IMR-90 (cell line): ENCODE results near the gene TRMO. TPM values are rescaled to one million over a fixed set of nuclear protein-coding genes. Genes with fewer than 3 reads are reported as not detected.

ENCODE experiments used
- ATAC-seq: fragments of 200-7000 bp; cut with Tn5 transposase; 2 replicates; pipeline ENCODE4 v1.9.1; 2020; ENCODE audit warnings: low read depth, mild to moderate bottlenecking, moderate library complexity
- BruUV-seq: library from RNA; stranded (reverse); fragments of 400-500 nt; replicated peaks from 2 replicates; lab custom pipeline; 2021; lab: Mats Ljungman, UMichigan
- CTCF ChIA-PET: fragments of 300-600 bp; formaldehyde crosslinking; extraction: SDS; loops from one replicate; lab custom pipeline; 2021; ENCODE audit warnings: antibody characterized with exemption; lab: Yijun Ruan, JAX
- POLR2A ChIA-PET: fragments of 300-600 bp; sonication (Branson Sonifier 250); formaldehyde crosslinking; loops from one replicate; lab custom pipeline; 2022; ENCODE audit warnings: antibody characterized with exemption; ENCODE audit not compliant: unreplicated experiment; lab: Charles Lee
- DNase-seq: peaks from one replicate; pipeline ENCODE4 v3.0.0; 2013
- H2AFZ ChIP-seq: replicated peaks from 2 replicates; pipeline ENCODE3; 2013; ENCODE audit warnings: low read length, mild to moderate bottlenecking; ENCODE audit not compliant: poor library complexity
- H2AK5ac ChIP-seq: 2 replicates; pipeline ENCODE4 v1.6.1; 2013; ENCODE audit warnings: low read depth, low read length, inconsistent platforms
- H2AK9ac ChIP-seq: replicated peaks from 2 replicates; pipeline ENCODE3; 2013; ENCODE audit warnings: mild to moderate bottlenecking, low read depth, low read length, moderate library complexity; ENCODE audit not compliant: poor library complexity
- H2BK120ac ChIP-seq: 2 replicates; pipeline ENCODE4 v1.6.1; 2013; ENCODE audit warnings: low read depth, low read length, inconsistent platforms
- H2BK15ac ChIP-seq: 3 replicates; pipeline ENCODE4 v1.6.1; 2013; ENCODE audit warnings: low read depth, low read length, inconsistent platforms
- H2BK20ac ChIP-seq: 2 replicates; pipeline ENCODE4 v1.6.1; 2013; ENCODE audit warnings: low read depth, mild to moderate bottlenecking, inconsistent platforms, low read length, moderate library complexity
- H2BK5ac ChIP-seq: 2 replicates; pipeline ENCODE4 v1.6.1; 2013; ENCODE audit warnings: mild to moderate bottlenecking, low read depth, low read length, inconsistent platforms; ENCODE audit not compliant: poor library complexity, severe bottlenecking
- H3K14ac ChIP-seq: replicated peaks from 2 replicates; pipeline ENCODE4 v1.6.1; 2013; ENCODE audit warnings: low read depth, low read length, inconsistent platforms
- H3K18ac ChIP-seq: 2 replicates; pipeline ENCODE4 v1.6.1; 2013; ENCODE audit warnings: low read depth, low read length, control low read depth
- H3K23ac ChIP-seq: 2 replicates; pipeline ENCODE4 v1.6.1; 2013; ENCODE audit warnings: low read depth, low read length, inconsistent platforms
- H3K27ac ChIP-seq: 2 replicates; pipeline ENCODE4 v1.5.1; 2013; ENCODE audit warnings: mild to moderate bottlenecking, control low read depth, low read length; ENCODE audit not compliant: insufficient read depth
- H3K27me3 ChIP-seq: 2 replicates; pipeline ENCODE4 v1.6.1; 2013; ENCODE audit warnings: low read length; ENCODE audit not compliant: control insufficient read depth, insufficient read depth
- H3K36me3 ChIP-seq: 2 replicates; pipeline ENCODE4 v1.6.1; 2013; ENCODE audit warnings: low read length, mixed read lengths; ENCODE audit not compliant: control insufficient read depth, insufficient read depth
- H3K4ac ChIP-seq: 2 replicates; pipeline ENCODE4 v1.6.1; 2013; ENCODE audit warnings: low read depth, low read length, inconsistent platforms
- H3K4me1 ChIP-seq: 2 replicates; pipeline ENCODE4 v1.6.1; 2013; ENCODE audit warnings: low read length, mixed read lengths; ENCODE audit not compliant: control insufficient read depth, insufficient read depth
- H3K4me2 ChIP-seq: 2 replicates; pipeline ENCODE4 v1.6.1; 2013; ENCODE audit warnings: low read depth, mild to moderate bottlenecking, control low read depth, low read length, moderate library complexity
- H3K4me3 ChIP-seq: 2 replicates; pipeline ENCODE4 v1.5.1; 2013; ENCODE audit warnings: low read depth, mild to moderate bottlenecking, control low read depth, low read length, moderate library complexity; ENCODE audit not compliant: insufficient read depth
- H3K56ac ChIP-seq: 2 replicates; pipeline ENCODE4 v1.6.1; 2013; ENCODE audit warnings: low read length, inconsistent platforms; ENCODE audit not compliant: insufficient read depth; ENCODE audit errors: extremely low read depth
- H3K79me1 ChIP-seq, 2 experiments: 2 replicates each; pipeline ENCODE4 v1.6.1; 2013; ENCODE audit warnings: low read length in 2 of 2, inconsistent platforms in 1 of 2, low read depth in 1 of 2
- H3K9ac ChIP-seq: 2 replicates; pipeline ENCODE4 v1.6.1; 2013; ENCODE audit warnings: low read depth, low read length, control low read depth
- H3K9me1 ChIP-seq: 2 replicates; pipeline ENCODE4 v1.6.1; 2013; ENCODE audit warnings: low read length, inconsistent platforms; ENCODE audit not compliant: insufficient read depth
- H3K9me3 ChIP-seq: 2 replicates; pipeline ENCODE4 v1.6.1; 2013; ENCODE audit warnings: low read length; ENCODE audit not compliant: control insufficient read depth, insufficient read depth
- H4K20me1 ChIP-seq: 2 replicates; pipeline ENCODE4 v1.6.1; 2013; ENCODE audit warnings: low read length, inconsistent platforms; ENCODE audit not compliant: insufficient read depth
- H4K5ac ChIP-seq: 2 replicates; pipeline ENCODE4 v1.6.1; 2013; ENCODE audit warnings: mild to moderate bottlenecking, low read depth, low read length, control low read depth
- H4K8ac ChIP-seq, 2 experiments: 2 replicates each; pipeline ENCODE4 v1.6.1; 2013; ENCODE audit warnings: low read depth in 2 of 2, low read length in 2 of 2, control low read depth in 1 of 2, inconsistent platforms in 1 of 2
- H4K91ac ChIP-seq: 2 replicates; pipeline ENCODE4 v1.6.1; 2013; ENCODE audit warnings: low read depth, low read length, inconsistent platforms; ENCODE audit not compliant: insufficient read depth
- BHLHE40 ChIP-seq: fragments of 150-350 bp; IDR thresholded peaks from 2 replicates; pipeline ENCODE4 v1.6.1; 2016; ENCODE audit warnings: mild to moderate bottlenecking, low read depth, low read length
- CEBPB ChIP-seq: IDR thresholded peaks from 2 replicates; pipeline ENCODE4 v1.6.1; 2012; ENCODE audit warnings: low read depth, low read length, improper control_type of control experiment
- CHD1 ChIP-seq: IDR thresholded peaks from 2 replicates; pipeline ENCODE4 v1.6.1; 2012; ENCODE audit warnings: low read depth, low read length, improper control_type of control experiment
- MXI1 ChIP-seq: IDR thresholded peaks from 2 replicates; pipeline ENCODE4 v1.6.1; 2012; ENCODE audit warnings: low read depth, mild to moderate bottlenecking, low read length, moderate library complexity, borderline replicate concordance
- POLR2A ChIP-seq: IDR thresholded peaks from 2 replicates; pipeline ENCODE4 v1.6.1; 2012; ENCODE audit warnings: mild to moderate bottlenecking, low read depth, low read length
- USF2 ChIP-seq: fragments of 150-350 bp; IDR thresholded peaks from 2 replicates; pipeline ENCODE4 v1.6.1; 2017; ENCODE audit warnings: mild to moderate bottlenecking, antibody characterized with exemption, low read length, low read depth
- WGBS, 2 experiments: methylation state at CpG; one replicate each; pipeline versions ENCODE4 v1.1.5 to v1.1.7; 2013; ENCODE audit warnings: missing lambda C conversion rate in 2 of 2; ENCODE audit not compliant: insufficient read length in 1 of 2; ENCODE audit errors: extremely low coverage in 2 of 2; 5-methylcytosine and 5-hydroxymethylcytosine counted together
- dilution Hi-C: fragments of 300-500 bp; cut with HindIII; formaldehyde crosslinking; loops from one replicate; pipeline ENCODE4 v1.14.3; 2018; ENCODE audit warnings: low sequenced_read_pairs; ENCODE audit not compliant: unreplicated experiment
- in situ Hi-C: fragments of 300-500 bp; cut with MboI; formaldehyde crosslinking; loops from 3 replicates; pipeline ENCODE4 v1.14.3; 2019; ENCODE audit warnings: low sequenced_read_pairs, inconsistent platforms, mixed read lengths
- intact Hi-C: fragments of 100-400 bp; cut with micrococcal nuclease; formaldehyde crosslinking; loops from 2 replicates; pipeline ENCODE4 v1.10.0; 2022
- polyA plus RNA-seq, 3 experiments: library from polyadenylated mRNA; depleted of rRNA; stranded (reverse); fragments of >200 nt; gene quantifications; 2 replicates each; pipeline ENCODE4 v1.2.3, GENCODE V29; 2012; ENCODE audit warnings: low replicate concordance in 1 of 3
- total RNA-seq: library from RNA; depleted of rRNA; stranded (reverse); fragments of >200 nt; gene quantifications from 2 replicates; pipeline ENCODE4 v1.2.3, GENCODE V29; 2012

Gene TRMO
- total and polyA plus RNA-seq, 2 of the 4 experiments (the other 2 are of a cell fraction), result 10.2 to 19.9 TPM

GRCh38 chr9:97906236-97906831 lies 16.0 kb downstream of the TRMO start:
- POLR2A ChIA-PET, result no interaction called here
- H3K9me1 ChIP-seq, result peaks cover 3% of the 10 kb centered on the region; the same call in 1 of the 2 replicates
- H3K36me3 ChIP-seq, result peaks cover 19% of the 10 kb centered on the region
- in situ Hi-C loops, result no loop called here
- no peak overlapping the region for H3K4ac ChIP-seq
- H2BK20ac ChIP-seq, result no peak overlapping the region
- no peak overlapping the region for H3K56ac ChIP-seq
- no peak overlapping the region for H3K23ac ChIP-seq
- H4K20me1 ChIP-seq, result no peaks in the 10 kb centered on the region
- H3K27me3 ChIP-seq, result no peaks in the 10 kb centered on the region
- ATAC-seq, result no peak; the same call in 1 of the 2 replicates
- no peak overlapping the region for H3K4me2 ChIP-seq
- intact Hi-C loops, result no loop called here
- no peak overlapping the region for H3K18ac ChIP-seq
- dilution Hi-C loops, result no loop called here
- no peaks in the 10 kb centered on the region for H3K9me3 ChIP-seq
- H2AK9ac ChIP-seq, result no peak overlapping the region
- H2BK120ac ChIP-seq, result no peak overlapping the region
- 87% methylated on average over 3 of the region's 12 CpGs; no CpG with 5 or more reads in 1 of the 2 experiments for WGBS, 2 experiments
- no TSS peak for BruUV-seq
- H3K4me3 ChIP-seq, result no peak overlapping the region
- H4K8ac ChIP-seq, result no peak overlapping the region
- H3K14ac ChIP-seq, result no peak overlapping the region
- H2AK5ac ChIP-seq, result no peak overlapping the region
- H4K91ac ChIP-seq, result no peak overlapping the region
- no peak for TF ChIP-seq USF2
- no peak for TF ChIP-seq MXI1
- no peak for TF ChIP-seq CEBPB
- TF ChIP-seq POLR2A, result no peak
- no peak for TF ChIP-seq CHD1
- TF ChIP-seq BHLHE40, result no peak
- H3K9ac ChIP-seq, result no peak overlapping the region
- H3K27ac ChIP-seq, result no peak overlapping the region
- CTCF ChIA-PET, result interaction anchor here (0.6 kb wide), 1 partner anchor 582 kb away, joined by 5 read pairs; no protein-coding TSS in a partner anchor
- no peak for DNase-seq
- H4K5ac ChIP-seq, result no peak overlapping the region
- H2AFZ ChIP-seq, result no peak overlapping the region
- peaks cover 8 to 20% of the 10 kb centered on the region in 2 experiments; a peak in 3 of 4 replicates for H3K79me1 ChIP-seq
- no peak overlapping the region for H2BK5ac ChIP-seq
- no peak overlapping the region for H2BK15ac ChIP-seq
- no peaks in the 10 kb centered on the region for H3K4me1 ChIP-seq
